CD4-positive, alpha-beta T cell treated with Interleukin-4 for 1 hour (primary cell): ENCODE data around the gene ZNF441.
"Not testable (repeated sequence)": the region's sequence is repeated elsewhere in the genome, so short reads cannot be mapped to it uniquely, and the experiment has no call there.

ENCODE experiments used
- DNase-seq, 2 donors: peaks; one replicate each; pipeline ENCODE4 v3.0.0-alpha.2; 2020 to 2022

Gene ZNF441

GRCh38 chr19:11781295-11782057, 14.7 kb downstream of the ZNF441 start:
- DNase-seq = no peak

- DNase-seq = no peak
Measured at GRCh38 chr19:11783767-11784166, 17.0 kb downstream of the ZNF441 start.

GRCh38 chr19:11784356-11784755, 17.6 kb downstream of the ZNF441 start:
- DNase-seq = no peak

- no peak for DNase-seq
Measured at GRCh38 chr19:11787536-11787935, 20.7 kb downstream of the ZNF441 start.

GRCh38 chr19:11792942-11793341, 26.1 kb downstream of the ZNF441 start:
- no peak for DNase-seq

- peak; percentile 81 to 87 for DNase-seq
Measured at GRCh38 chr19:11797491-11797890, 30.7 kb downstream of the ZNF441 start.

- peak; percentile 85 to 87 for DNase-seq
Measured at GRCh38 chr19:11798391-11799330, 31.9 kb downstream of the ZNF441 start, which contains the start of gene ZNF491. ZNF491 (plus strand) TSS chr19:11798523; CDS start chr19:11805954, 7,431 bp downstream.

GRCh38 chr19:11806354-11807098, 39.7 kb downstream of the ZNF441 start:
- no peak for DNase-seq

- DNase-seq = no peak
Measured at GRCh38 chr19:11807099-11807380, 40.2 kb downstream of the ZNF441 start.

GRCh38 chr19:11813703-11814028, 46.9 kb downstream of the ZNF441 start:
- DNase-seq = no peak

GRCh38 chr19:11814029-11814699, 47.4 kb downstream of the ZNF441 start, which contains the start of gene ZNF440:
ZNF440 (plus strand) TSS chr19:11814273; CDS start chr19:11814448, 175 bp downstream.
- peak; percentile 85 to 86 for DNase-seq

GRCh38 chr19:11814700-11815035, 47.9 kb downstream of the ZNF441 start:
- DNase-seq = no peak

GRCh38 chr19:11821474-11822109, 54.8 kb downstream of the ZNF441 start:
- no peak for DNase-seq

- DNase-seq = not testable (repeated sequence)
Measured at GRCh38 chr19:11828957-11829876, 62.4 kb downstream of the ZNF441 start.

GRCh38 chr19:11832253-11832912, 65.6 kb downstream of the ZNF441 start:
- no peak for DNase-seq

- no peak for DNase-seq
Measured at GRCh38 chr19:11833541-11833940, 66.7 kb downstream of the ZNF441 start.
